Hepatocyte (in vitro differentiated cells): ENCODE results near the gene CASP6. TPM values are rescaled to one million over a fixed set of nuclear protein-coding genes. Genes with fewer than 3 reads are reported as not detected.

Experiments
- DNase-seq: peaks from one replicate; pipeline ENCODE4 v3.0.0-alpha.2; 2016; ENCODE audit warnings: low spot score
- H2AFZ ChIP-seq: fragments of 200-600 bp; sonication (generic); 2 replicates; pipeline ENCODE4 v1.6.0; 2016; ENCODE audit warnings: antibody characterized with exemption, mild to moderate bottlenecking
- H3K27ac ChIP-seq: fragments of 200-600 bp; sonication (generic); 2 replicates; pipeline ENCODE4 v1.5.1; 2016; ENCODE audit warnings: mild to moderate bottlenecking
- H3K27me3 ChIP-seq: fragments of 200-600 bp; sonication (generic); 2 replicates; pipeline ENCODE4 v1.6.1; 2016
- H3K36me3 ChIP-seq: fragments of 200-600 bp; sonication (generic); replicated peaks from 2 replicates; pipeline ENCODE4 v1.5.1; 2016; ENCODE audit warnings: low read depth; ENCODE audit not compliant: insufficient read depth
- H3K4me1 ChIP-seq: fragments of 200-600 bp; sonication (generic); 2 replicates; pipeline ENCODE4 v1.5.1; 2016; ENCODE audit warnings: mild to moderate bottlenecking, moderate library complexity; ENCODE audit not compliant: insufficient read depth
- H3K4me2 ChIP-seq: fragments of 200-600 bp; sonication (generic); 2 replicates; pipeline ENCODE4 v1.6.0; 2016
- H3K4me3 ChIP-seq: fragments of 200-600 bp; sonication (generic); 2 replicates; pipeline ENCODE4 v1.5.1; 2016; ENCODE audit warnings: mild to moderate bottlenecking
- H3K79me2 ChIP-seq: fragments of 200-600 bp; sonication (generic); 2 replicates; pipeline ENCODE4 v1.6.0; 2017; ENCODE audit warnings: mild to moderate bottlenecking
- H3K9me2 ChIP-seq: fragments of 200-600 bp; sonication (generic); replicated peaks from 2 replicates; pipeline ENCODE4 v1.6.0; 2017; ENCODE audit warnings: mild to moderate bottlenecking; ENCODE audit not compliant: insufficient read depth
- H3K9me3 ChIP-seq: fragments of 200-600 bp; sonication (generic); 2 replicates; pipeline ENCODE4 v1.5.1; 2016; ENCODE audit warnings: low read depth, mild to moderate bottlenecking
- H4K20me1 ChIP-seq: fragments of 200-600 bp; sonication (generic); 2 replicates; pipeline ENCODE4 v1.6.0; 2016; ENCODE audit warnings: mild to moderate bottlenecking; ENCODE audit not compliant: insufficient read depth, poor library complexity, severe bottlenecking
- EZH2 ChIP-seq: fragments of 200-600 bp; sonication (generic); IDR thresholded peaks from 2 replicates; pipeline ENCODE4 v1.6.1; 2016; ENCODE audit warnings: antibody characterized with exemption, mild to moderate bottlenecking, borderline replicate concordance
- EZH2phosphoT487 ChIP-seq: fragments of 200-600 bp; sonication (generic); IDR thresholded peaks from one replicate; pipeline ENCODE4 v1.6.1; 2018; ENCODE audit warnings: antibody characterized with exemption, mild to moderate bottlenecking, low read depth, moderate library complexity; ENCODE audit not compliant: unreplicated experiment, severe bottlenecking
- WGBS: methylation state at CpG from one replicate; pipeline ENCODE4 v1.1.6; 2016; ENCODE audit warnings: low lambda C conversion rate; ENCODE audit errors: missing lambda C conversion rate; 5-methylcytosine and 5-hydroxymethylcytosine counted together
- polyA plus RNA-seq: library from polyadenylated mRNA; unstranded; fragments of >200 nt; fragmentation: Nextera tagmentation; extraction: Ambion mirVana; gene quantifications from 2 replicates; pipeline ENCODE4 v1.2.1, GENCODE V29; 2016
- total RNA-seq: library from RNA; depleted of rRNA; stranded (reverse); fragments of >200 nt; gene quantifications from 2 replicates; pipeline ENCODE4 v1.2.3, GENCODE V29; 2014
- TF ChIP-seq, protein P1 (sequence below): fragments of 200-600 bp; sonication (generic); IDR thresholded peaks from 2 replicates; pipeline ENCODE4 v1.5.1; 2016; ENCODE audit warnings: antibody characterized with exemption, mild to moderate bottlenecking; ENCODE audit not compliant: poor library complexity

CASP6 gene
- total and polyA plus RNA-seq, 2 experiments from 2014 or later, result 78.4 to 83.4 TPM

DNA sequence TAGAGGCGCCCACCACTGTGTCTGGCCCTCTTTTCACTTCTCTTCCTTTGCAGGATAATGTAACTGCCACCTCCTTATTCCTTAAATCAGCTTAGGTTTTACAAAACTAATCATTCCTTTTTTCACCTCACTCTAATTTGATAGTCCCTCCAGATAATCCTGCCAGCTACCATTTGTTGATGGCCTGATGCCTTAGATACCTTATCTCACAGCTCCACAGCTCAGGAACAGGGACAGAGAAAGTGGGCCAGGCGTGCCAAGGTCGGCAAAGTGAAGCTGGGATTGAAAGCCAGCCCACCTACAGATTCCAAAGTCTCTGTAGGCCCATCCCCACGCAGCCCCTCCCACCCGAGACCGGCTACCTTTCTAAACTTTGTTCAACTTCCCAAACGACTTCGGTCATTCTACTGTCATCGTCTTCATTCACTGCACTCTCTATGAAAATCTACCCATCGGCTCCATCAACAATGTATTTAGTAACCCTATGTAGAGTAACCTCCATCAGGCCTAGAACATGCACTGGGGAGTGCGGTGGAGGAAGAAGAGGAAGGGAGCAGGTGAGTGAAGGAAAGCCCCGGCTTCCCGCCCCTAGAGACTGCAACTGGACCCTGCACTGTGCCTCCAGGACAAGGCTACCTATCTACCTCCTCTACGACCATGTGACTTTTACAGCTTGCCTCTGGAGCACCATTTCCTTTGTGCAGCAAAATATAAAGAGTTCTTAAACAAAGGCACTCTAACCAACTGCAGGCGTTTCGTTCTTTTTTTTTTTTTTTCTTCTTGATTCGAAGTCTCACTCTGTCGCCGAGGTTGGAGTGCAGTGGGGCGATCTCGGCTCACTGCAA is 1.5 kb downstream of the CASP6 start:
- Histone ChIP-seq H3K36me3 (no peaks in the 10 kb centered on the region), H3K4me3 (peak overlapping the region; percentile 99), H3K27ac (peak overlapping the region; percentile 97), H3K79me2 (peaks cover 52% of the 10 kb centered on the region), H3K9me3 (no peaks in the 10 kb centered on the region), H3K9me2 (no peaks in the 10 kb centered on the region), H3K27me3 (no peaks in the 10 kb centered on the region), H2AFZ (peak overlapping the region; percentile 97), H3K4me1 (peaks cover 33% of the 10 kb centered on the region), H4K20me1 (peaks cover 10% of the 10 kb centered on the region), H3K4me2 (peak overlapping the region; percentile 78)
- peak; percentile 61 for DNase-seq
- TF ChIP-seq EZH2 (no peak), EZH2phosphoT487 (no peak)
- TF ChIP-seq, protein P1, sequence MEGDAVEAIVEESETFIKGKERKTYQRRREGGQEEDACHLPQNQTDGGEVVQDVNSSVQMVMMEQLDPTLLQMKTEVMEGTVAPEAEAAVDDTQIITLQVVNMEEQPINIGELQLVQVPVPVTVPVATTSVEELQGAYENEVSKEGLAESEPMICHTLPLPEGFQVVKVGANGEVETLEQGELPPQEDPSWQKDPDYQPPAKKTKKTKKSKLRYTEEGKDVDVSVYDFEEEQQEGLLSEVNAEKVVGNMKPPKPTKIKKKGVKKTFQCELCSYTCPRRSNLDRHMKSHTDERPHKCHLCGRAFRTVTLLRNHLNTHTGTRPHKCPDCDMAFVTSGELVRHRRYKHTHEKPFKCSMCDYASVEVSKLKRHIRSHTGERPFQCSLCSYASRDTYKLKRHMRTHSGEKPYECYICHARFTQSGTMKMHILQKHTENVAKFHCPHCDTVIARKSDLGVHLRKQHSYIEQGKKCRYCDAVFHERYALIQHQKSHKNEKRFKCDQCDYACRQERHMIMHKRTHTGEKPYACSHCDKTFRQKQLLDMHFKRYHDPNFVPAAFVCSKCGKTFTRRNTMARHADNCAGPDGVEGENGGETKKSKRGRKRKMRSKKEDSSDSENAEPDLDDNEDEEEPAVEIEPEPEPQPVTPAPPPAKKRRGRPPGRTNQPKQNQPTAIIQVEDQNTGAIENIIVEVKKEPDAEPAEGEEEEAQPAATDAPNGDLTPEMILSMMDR, result no peak
- WGBS, result 33% methylated on average over 21 of the region's 21 CpGs

DNA sequence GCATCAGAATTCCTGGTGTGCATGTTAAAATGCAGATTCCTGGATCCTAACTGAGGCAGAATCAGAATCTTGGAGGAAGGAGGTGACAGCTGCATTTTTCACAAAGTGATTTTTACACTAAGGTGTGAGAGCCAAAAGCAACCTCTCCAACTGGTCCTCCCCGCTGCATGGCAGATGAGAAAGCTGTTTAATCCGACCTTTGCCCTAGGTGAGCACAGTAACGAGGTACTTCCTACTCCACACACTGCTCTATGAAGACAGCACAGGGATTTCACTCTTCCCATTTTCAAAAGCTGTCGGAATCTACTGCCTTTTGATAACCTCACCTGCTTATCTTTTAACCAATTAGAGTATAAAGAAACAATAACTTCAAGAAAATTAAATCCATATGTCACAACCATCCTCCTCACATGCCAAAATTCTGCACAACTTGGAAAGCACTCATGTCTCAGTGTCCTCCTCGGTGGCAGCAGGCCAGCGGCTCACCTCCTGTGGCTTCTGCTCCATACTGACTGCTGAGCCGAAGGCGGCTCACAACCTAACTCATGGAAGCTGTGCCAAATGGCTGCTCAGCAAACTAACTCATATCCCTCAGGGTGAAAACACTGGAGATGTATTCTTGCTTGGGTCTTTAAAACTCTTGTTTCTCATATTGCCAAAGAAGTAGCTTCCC is 3.6 kb downstream of the CASP6 start:
- peaks cover 10% of the 10 kb centered on the region for H4K20me1 ChIP-seq
- peaks cover 33% of the 10 kb centered on the region for H3K4me1 ChIP-seq
- DNase-seq, result peak; percentile 8
- no peaks in the 10 kb centered on the region for H3K27me3 ChIP-seq
- TF ChIP-seq, protein P1, result no peak
- TF ChIP-seq EZH2phosphoT487 (no peak), EZH2 (no peak)
- 67% methylated on average over 8 of the region's 8 CpGs for WGBS
- H3K4me2 ChIP-seq, result peak overlapping the region; percentile 44
- H3K79me2 ChIP-seq, result peaks cover 52% of the 10 kb centered on the region
- H3K9me3 ChIP-seq, result no peaks in the 10 kb centered on the region
- H3K4me3 ChIP-seq, result no peak overlapping the region
- H3K9me2 ChIP-seq, result no peaks in the 10 kb centered on the region
- H3K27ac ChIP-seq, result no peak overlapping the region
- no peak overlapping the region for H2AFZ ChIP-seq
- H3K36me3 ChIP-seq, result no peaks in the 10 kb centered on the region

DNA sequence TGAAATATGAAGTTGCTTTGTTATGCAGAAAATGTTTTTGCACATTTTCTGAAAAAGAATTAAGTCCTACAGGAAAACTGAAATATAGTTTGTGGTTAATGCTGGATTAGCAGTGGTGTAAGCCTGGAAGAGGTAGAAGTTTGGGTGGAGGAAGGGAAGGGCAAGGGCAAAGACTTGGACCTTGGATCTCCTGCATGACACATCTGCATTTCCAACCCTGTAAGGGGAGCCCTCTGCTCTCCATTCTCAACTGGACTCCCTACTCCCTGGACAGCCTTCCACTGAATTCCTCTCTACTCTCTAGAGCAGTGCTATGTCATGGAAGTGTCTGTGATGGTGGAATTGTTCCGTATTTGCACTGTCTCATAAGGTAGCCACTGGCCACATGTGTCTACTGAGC is 4.6 kb downstream of the CASP6 start:
- H3K4me2 ChIP-seq, result peak overlapping the region; percentile 44
- H2AFZ ChIP-seq, result no peak overlapping the region
- WGBS, result 97% methylated on average over 1 of the region's 1 CpG
- peaks cover 52% of the 10 kb centered on the region for H3K79me2 ChIP-seq
- peaks cover 10% of the 10 kb centered on the region for H4K20me1 ChIP-seq
- no peak overlapping the region for H3K4me3 ChIP-seq
- no peaks in the 10 kb centered on the region for H3K27me3 ChIP-seq
- peak; percentile 24 for DNase-seq
- H3K9me3 ChIP-seq, result no peaks in the 10 kb centered on the region
- no peaks in the 10 kb centered on the region for H3K9me2 ChIP-seq
- no peaks in the 10 kb centered on the region for H3K36me3 ChIP-seq
- H3K27ac ChIP-seq, result no peak overlapping the region
- TF ChIP-seq, protein P1, result no peak
- no peak for TF ChIP-seq EZH2phosphoT487
- TF ChIP-seq EZH2, result no peak
- peaks cover 29% of the 10 kb centered on the region for H3K4me1 ChIP-seq
